ENCODE results near the gene PASK.

Gene PASK

GRCh38 chr2:241173557-241173956 lies 24.3 kb upstream of the PASK start:
- no peak overlapping the region for H3K4ac ChIP-seq (ENCODE audit: low read length)
- peaks cover 19 to 69% of the 10 kb centered on the region in 2 donors for H3K36me3 ChIP-seq (replicated peaks in 1 of 2; ENCODE audit: control insufficient read depth in 2 of 2, insufficient read depth in 2 of 2, low read length in 2 of 2)
- H2BK12ac ChIP-seq (ENCODE audit: low read length) = no peak overlapping the region
- H3K18ac ChIP-seq (ENCODE audit: low read length) = no peak overlapping the region
- no peak overlapping the region for H3K27ac ChIP-seq (replicated peaks; ENCODE audit: low read length)
- no peak overlapping the region for H4K8ac ChIP-seq (ENCODE audit: low read depth, low read length)
- no peak overlapping the region for H3K14ac ChIP-seq (ENCODE audit: low read length)
- H2BK5ac ChIP-seq (ENCODE audit: low read length) = no peak overlapping the region
- H3K79me1 ChIP-seq (ENCODE audit: low read depth, low read length) = no peaks in the 10 kb centered on the region
- no peak overlapping the region for H3K4me3 ChIP-seq (ENCODE audit: low read length in 2 of 2)
- H3K23ac ChIP-seq (ENCODE audit: low read depth, low read length, poor library complexity) = no peak overlapping the region
- H3K9ac ChIP-seq (ENCODE audit: low read depth, low read length, poor library complexity) = no peak overlapping the region
- H4K91ac ChIP-seq (ENCODE audit: low read depth, low read length, poor library complexity) = no peak overlapping the region
- H2BK15ac ChIP-seq (ENCODE audit: low read length) = no peak overlapping the region
- no CpG with 5 or more reads among the region's 2 CpGs for WGBS, 2 donors (ENCODE audit: extremely low coverage in 2 of 2, insufficient read length in 2 of 2, insufficient replicate concordance in 1 of 2)
- H3K4me2 ChIP-seq (ENCODE audit: insufficient read depth, low read length, poor library complexity, severe bottlenecking) = no peak overlapping the region
- DNase-seq (ENCODE audit: low spot score) = no peak
- no peaks in the 10 kb centered on the region for H3K27me3 ChIP-seq (ENCODE audit: control insufficient read depth in 3 of 3, insufficient read depth in 3 of 3, low read depth in 1 of 3, low read length in 3 of 3)
- H2BK120ac ChIP-seq (ENCODE audit: low read depth, low read length) = no peak overlapping the region
- no peaks in the 10 kb centered on the region for H3K4me1 ChIP-seq (ENCODE audit: control insufficient read depth in 2 of 2, insufficient read depth in 1 of 2, low read depth in 1 of 2, low read length in 2 of 2)
- H2AK5ac ChIP-seq (ENCODE audit: low read depth, low read length) = no peak overlapping the region
- H2AFZ ChIP-seq (ENCODE audit: low read length) = no peak overlapping the region
- H3K9me3 ChIP-seq (replicated peaks in 1 of 2; ENCODE audit: control insufficient read depth in 2 of 2, insufficient read depth in 1 of 2, low read depth in 1 of 2, low read length in 2 of 2) = peaks cover 4 to 13% of the 10 kb centered on the region in 2 donors

- Histone ChIP-seq H3K27me3 (ENCODE audit: control insufficient read depth in 3 of 3, insufficient read depth in 3 of 3, low read depth in 1 of 3, low read length in 3 of 3) (no peaks in the 10 kb centered on the region), H3K4me1 (ENCODE audit: control insufficient read depth in 2 of 2, insufficient read depth in 1 of 2, low read depth in 1 of 2, low read length in 2 of 2) (no peaks in the 10 kb centered on the region), H3K4me2 (ENCODE audit: insufficient read depth, low read length, poor library complexity, severe bottlenecking) (no peak overlapping the region), H3K4me3 (ENCODE audit: low read length in 2 of 2) (no peak overlapping the region), H2AFZ (ENCODE audit: low read length) (no peak overlapping the region), H2BK5ac (ENCODE audit: low read length) (no peak overlapping the region), H3K9me3 (replicated peaks in 1 of 2; ENCODE audit: control insufficient read depth in 2 of 2, insufficient read depth in 1 of 2, low read depth in 1 of 2, low read length in 2 of 2) (peaks cover 2 to 13% of the 10 kb centered on the region in 2 donors), H2BK15ac (ENCODE audit: low read length) (no peak overlapping the region), H3K36me3 (replicated peaks in 1 of 2; ENCODE audit: control insufficient read depth in 2 of 2, insufficient read depth in 2 of 2, low read length in 2 of 2) (peaks cover 31 to 83% of the 10 kb centered on the region in 2 donors), H2BK12ac (ENCODE audit: low read length) (no peak overlapping the region), H3K27ac (replicated peaks; ENCODE audit: low read length) (no peak overlapping the region), H3K23ac (ENCODE audit: low read depth, low read length, poor library complexity) (no peak overlapping the region), H3K9ac (ENCODE audit: low read depth, low read length, poor library complexity) (no peak overlapping the region), H3K14ac (ENCODE audit: low read length) (no peak overlapping the region), H3K18ac (ENCODE audit: low read length) (no peak overlapping the region), H2BK120ac (ENCODE audit: low read depth, low read length) (no peak overlapping the region), H3K79me1 (ENCODE audit: low read depth, low read length) (no peaks in the 10 kb centered on the region), H4K8ac (ENCODE audit: low read depth, low read length) (no peak overlapping the region), H3K4ac (ENCODE audit: low read length) (no peak overlapping the region), H2AK5ac (ENCODE audit: low read depth, low read length) (no peak overlapping the region), H4K91ac (ENCODE audit: low read depth, low read length, poor library complexity) (no peak overlapping the region)
- DNase-seq (ENCODE audit: low spot score) = no peak
- no CpG with 5 or more reads among the region's 15 CpGs for WGBS, 2 donors (ENCODE audit: extremely low coverage in 2 of 2, insufficient read length in 2 of 2, insufficient replicate concordance in 1 of 2)
Measured at GRCh38 chr2:241168366-241168765, 19.1 kb upstream of the PASK start.

- H3K4me1 ChIP-seq (ENCODE audit: control insufficient read depth in 2 of 2, insufficient read depth in 1 of 2, low read depth in 1 of 2, low read length in 2 of 2) = no peaks in the 10 kb centered on the region
- H4K8ac ChIP-seq (ENCODE audit: low read depth, low read length) = no peak overlapping the region
- no CpG with 5 or more reads among the region's 3 CpGs for WGBS, 2 donors (ENCODE audit: extremely low coverage in 2 of 2, insufficient read length in 2 of 2, insufficient replicate concordance in 1 of 2)
Measured at GRCh38 chr2:241163601-241164118, 14.4 kb upstream of the PASK start.

GRCh38 chr2:241161646-241162281 lies 12.5 kb upstream of the PASK start:
- no peaks in the 10 kb centered on the region for H3K27me3 ChIP-seq (ENCODE audit: control insufficient read depth in 3 of 3, insufficient read depth in 3 of 3, low read depth in 1 of 3, low read length in 3 of 3)
- H3K23ac ChIP-seq (ENCODE audit: low read depth, low read length, poor library complexity) = no peak overlapping the region
- no peak overlapping the region for H3K4me2 ChIP-seq (ENCODE audit: insufficient read depth, low read length, poor library complexity, severe bottlenecking)
- no peak overlapping the region for H2AFZ ChIP-seq (ENCODE audit: low read length)
- no peak overlapping the region for H3K4me3 ChIP-seq (ENCODE audit: low read length in 2 of 2)
- WGBS, 2 donors (ENCODE audit: extremely low coverage in 2 of 2, insufficient read length in 2 of 2, insufficient replicate concordance in 1 of 2) = no CpG with 5 or more reads among the region's 9 CpGs
- H3K14ac ChIP-seq (ENCODE audit: low read length) = no peak overlapping the region
- H3K4me1 ChIP-seq (ENCODE audit: control insufficient read depth in 2 of 2, insufficient read depth in 1 of 2, low read depth in 1 of 2, low read length in 2 of 2) = no peaks in the 10 kb centered on the region
- no peak overlapping the region for H2BK12ac ChIP-seq (ENCODE audit: low read length)
- no peak overlapping the region for H2BK5ac ChIP-seq (ENCODE audit: low read length)
- peaks cover 42 to 84% of the 10 kb centered on the region in 2 donors for H3K36me3 ChIP-seq (replicated peaks in 1 of 2; ENCODE audit: control insufficient read depth in 2 of 2, insufficient read depth in 2 of 2, low read length in 2 of 2)
- H4K91ac ChIP-seq (ENCODE audit: low read depth, low read length, poor library complexity) = no peak overlapping the region
- H3K27ac ChIP-seq (replicated peaks; ENCODE audit: low read length) = no peak overlapping the region
- no peak for DNase-seq (ENCODE audit: low spot score)
- no peak overlapping the region for H3K18ac ChIP-seq (ENCODE audit: low read length)
- no peaks in the 10 kb centered on the region for H3K9me3 ChIP-seq (replicated peaks in 1 of 2; ENCODE audit: control insufficient read depth in 2 of 2, insufficient read depth in 1 of 2, low read depth in 1 of 2, low read length in 2 of 2)
- peak overlapping the region; percentile 50 for H3K9ac ChIP-seq (ENCODE audit: low read depth, low read length, poor library complexity)
- H2AK5ac ChIP-seq (ENCODE audit: low read depth, low read length) = no peak overlapping the region
- no peak overlapping the region for H3K4ac ChIP-seq (ENCODE audit: low read length)
- H2BK15ac ChIP-seq (ENCODE audit: low read length) = no peak overlapping the region
- H3K79me1 ChIP-seq (ENCODE audit: low read depth, low read length) = no peaks in the 10 kb centered on the region
- no peak overlapping the region for H2BK120ac ChIP-seq (ENCODE audit: low read depth, low read length)
- H4K8ac ChIP-seq (ENCODE audit: low read depth, low read length) = no peak overlapping the region

More at GRCh38 chr2:241163601-241164118, 14.4 kb upstream of the PASK start:
- no peak for DNase-seq (ENCODE audit: low spot score)
- no peak overlapping the region for H3K4ac ChIP-seq (ENCODE audit: low read length)
- no peak overlapping the region for H3K18ac ChIP-seq (ENCODE audit: low read length)
- H2BK15ac ChIP-seq (ENCODE audit: low read length) = no peak overlapping the region
- H3K4me3 ChIP-seq (ENCODE audit: low read length in 2 of 2) = no peak overlapping the region
- no peak overlapping the region for H2AK5ac ChIP-seq (ENCODE audit: low read depth, low read length)
- H3K27ac ChIP-seq (replicated peaks; ENCODE audit: low read length) = no peak overlapping the region
- no peak overlapping the region for H2BK12ac ChIP-seq (ENCODE audit: low read length)
- no peaks in the 10 kb centered on the region for H3K79me1 ChIP-seq (ENCODE audit: low read depth, low read length)
- no peak overlapping the region for H2BK120ac ChIP-seq (ENCODE audit: low read depth, low read length)
- no peak overlapping the region for H3K9ac ChIP-seq (ENCODE audit: low read depth, low read length, poor library complexity)
- H2AFZ ChIP-seq (ENCODE audit: low read length) = no peak overlapping the region
- H3K23ac ChIP-seq (ENCODE audit: low read depth, low read length, poor library complexity) = no peak overlapping the region
- H3K4me2 ChIP-seq (ENCODE audit: insufficient read depth, low read length, poor library complexity, severe bottlenecking) = no peak overlapping the region
- peaks cover 37 to 84% of the 10 kb centered on the region in 2 donors for H3K36me3 ChIP-seq (replicated peaks in 1 of 2; ENCODE audit: control insufficient read depth in 2 of 2, insufficient read depth in 2 of 2, low read length in 2 of 2)
- H3K14ac ChIP-seq (ENCODE audit: low read length) = no peak overlapping the region
- H4K91ac ChIP-seq (ENCODE audit: low read depth, low read length, poor library complexity) = no peak overlapping the region
- no peaks in the 10 kb centered on the region for H3K9me3 ChIP-seq (replicated peaks in 1 of 2; ENCODE audit: control insufficient read depth in 2 of 2, insufficient read depth in 1 of 2, low read depth in 1 of 2, low read length in 2 of 2)
- H2BK5ac ChIP-seq (ENCODE audit: low read length) = no peak overlapping the region
- no peaks in the 10 kb centered on the region for H3K27me3 ChIP-seq (ENCODE audit: control insufficient read depth in 3 of 3, insufficient read depth in 3 of 3, low read depth in 1 of 3, low read length in 3 of 3)
